Right lobe of liver (tissue), 6 donors: ENCODE results near the gene TCL1B. TPM values are rescaled to one million over a fixed set of nuclear protein-coding genes. Genes with fewer than 3 reads are reported as not detected.

Experiments
- ATAC-seq, 4 donors: fragments of 200-7000 bp; cut with Tn5 transposase; one replicate each; pipeline ENCODE4 v1.9.1; 2020; ENCODE audit warnings: mild to moderate bottlenecking in 4 of 4, moderate library complexity in 4 of 4
- DNase-seq, 3 donors: peaks; one replicate each; pipeline ENCODE4 v3.0.0-alpha.2; 2020
- H3K27ac ChIP-seq, 3 donors: fragments of 200-600 bp; one replicate each; pipeline ENCODE4 v1.8.0; 2022
- H3K27me3 ChIP-seq, 2 donors: fragments of 200-600 bp; one replicate each; pipeline ENCODE4 v1.8.0; 2022
- H3K36me3 ChIP-seq, 4 donors: fragments of 200-600 bp; sonication (generic) in 1 of 4; one replicate each; pipeline versions ENCODE4 v1.5.1 to v1.8.0; 2017 to 2022; ENCODE audit warnings: control low read depth in 1 of 4
- H3K4me1 ChIP-seq, 4 donors: fragments of 200-600 bp; sonication (generic) in 1 of 4; one replicate each; pipeline versions ENCODE4 v1.5.1 to v1.8.0; 2017 to 2022; ENCODE audit warnings: control low read depth in 1 of 4
- H3K4me3 ChIP-seq, 3 donors: fragments of 200-600 bp; one replicate each; pipeline ENCODE4 v1.8.0; 2022
- H3K9me3 ChIP-seq, 4 donors: fragments of 200-600 bp; sonication (generic) in 1 of 4; one replicate each; pipeline versions ENCODE4 v1.5.1 to v1.8.0; 2017 to 2022; ENCODE audit warnings: control low read depth in 1 of 4
- POLR2A ChIP-seq: fragments of 450-650 bp; IDR thresholded peaks from one replicate; pipeline ENCODE4 v1.6.1; 2017; ENCODE audit warnings: antibody characterized with exemption, mild to moderate bottlenecking
- WGBS: methylation state at CpG from one replicate; pipeline ENCODE4 v1.1.6; 2018; ENCODE audit warnings: low coverage, low lambda C conversion rate; ENCODE audit not compliant: insufficient coverage; ENCODE audit errors: missing lambda C conversion rate; 5-methylcytosine and 5-hydroxymethylcytosine counted together
- intact Hi-C, 2 donors: fragments of 100-400 bp; cut with DNase I; formaldehyde crosslinking; loops; one replicate each; pipeline versions ENCODE4 v1.11.2 to v1.14.1; 2022
- total RNA-seq, 6 experiments: library from RNA; depleted of rRNA in 2 of 6; stranded (reverse); fragments of >200 nt in 2 of 6; fragmentation: NEBNext Ultra II Directional in 3 of 6; extraction: Animal tissue kit (Norgen Biotek cat#: 25700) in 3 of 6; gene quantifications; one replicate each; pipeline versions ENCODE4 v1.1.0 to v1.2.4, GENCODE V29; 2016 to 2023
- TF ChIP-seq, protein P1 (sequence below), 4 donors: fragments of 200-600 bp in 3 of 4; fragments of 450-650 bp in 1 of 4; IDR thresholded peaks; one replicate each; pipeline versions ENCODE4 v1.5.1 to v1.8.0; 2016 to 2022; ENCODE audit warnings: antibody characterized with exemption in 4 of 4, mild to moderate bottlenecking in 2 of 4
- donor health status: DM: no; HTN: yes; CAD: no.
- donor health status: DM: no; HTN: no; CAD: no.
- donor health status: DM: no; HTN: no; CAD: no.
- donor health status: DM: no; HTN: yes; CAD: no.
- donor health status: DM: no; HTN: yes; CAD: no.

The TCL1B gene
- total RNA-seq, 6 experiments from 2014 or later: not detected

GRCh38 chr14:95686935-95687334 lies 709 bp downstream of the TCL1B start:
- Histone ChIP-seq H3K9me3 (no peaks in the 10 kb centered on the region), H3K27me3 (no peaks in the 10 kb centered on the region), H3K27ac (no peak overlapping the region), H3K4me3 (no peak overlapping the region), H3K4me1 (no peaks in the 10 kb centered on the region), H3K36me3 (no peaks in the 10 kb centered on the region)
- no peak for ATAC-seq
- DNase-seq: no peak
- TF ChIP-seq, protein P1, sequence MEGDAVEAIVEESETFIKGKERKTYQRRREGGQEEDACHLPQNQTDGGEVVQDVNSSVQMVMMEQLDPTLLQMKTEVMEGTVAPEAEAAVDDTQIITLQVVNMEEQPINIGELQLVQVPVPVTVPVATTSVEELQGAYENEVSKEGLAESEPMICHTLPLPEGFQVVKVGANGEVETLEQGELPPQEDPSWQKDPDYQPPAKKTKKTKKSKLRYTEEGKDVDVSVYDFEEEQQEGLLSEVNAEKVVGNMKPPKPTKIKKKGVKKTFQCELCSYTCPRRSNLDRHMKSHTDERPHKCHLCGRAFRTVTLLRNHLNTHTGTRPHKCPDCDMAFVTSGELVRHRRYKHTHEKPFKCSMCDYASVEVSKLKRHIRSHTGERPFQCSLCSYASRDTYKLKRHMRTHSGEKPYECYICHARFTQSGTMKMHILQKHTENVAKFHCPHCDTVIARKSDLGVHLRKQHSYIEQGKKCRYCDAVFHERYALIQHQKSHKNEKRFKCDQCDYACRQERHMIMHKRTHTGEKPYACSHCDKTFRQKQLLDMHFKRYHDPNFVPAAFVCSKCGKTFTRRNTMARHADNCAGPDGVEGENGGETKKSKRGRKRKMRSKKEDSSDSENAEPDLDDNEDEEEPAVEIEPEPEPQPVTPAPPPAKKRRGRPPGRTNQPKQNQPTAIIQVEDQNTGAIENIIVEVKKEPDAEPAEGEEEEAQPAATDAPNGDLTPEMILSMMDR (IDR thresholded peaks at IDR 0.05): no peak
- TF ChIP-seq POLR2A: no peak
- 26% methylated on average over 2 of the region's 2 CpGs for WGBS
- intact Hi-C loops: loop anchor here in 1 of 2 donors (10.0 kb wide), 1 partner anchor 122 kb away; no protein-coding TSS in a partner anchor

GRCh38 chr14:95689441-95689840 lies 3.2 kb downstream of the TCL1B start:
- intact Hi-C loops: loop anchor here in 1 of 2 donors (10.0 kb wide), 1 partner anchor 125 kb away; no protein-coding TSS in a partner anchor
- H3K27ac ChIP-seq: no peak overlapping the region
- WGBS: 23% methylated on average over 5 of the region's 5 CpGs
- H3K36me3 ChIP-seq: no peaks in the 10 kb centered on the region
- TF ChIP-seq, protein P1 (IDR thresholded peaks at IDR 0.05): no peak
- no peak for TF ChIP-seq POLR2A
- H3K4me3 ChIP-seq: no peak overlapping the region
- H3K4me1 ChIP-seq: no peaks in the 10 kb centered on the region
- DNase-seq (no peak), ATAC-seq (no peak)
- H3K27me3 ChIP-seq: no peaks in the 10 kb centered on the region
- no peaks in the 10 kb centered on the region for H3K9me3 ChIP-seq

GRCh38 chr14:95690815-95691214 lies 4.6 kb downstream of the TCL1B start:
- DNase-seq: no peak
- no peak for ATAC-seq
- H3K4me1 ChIP-seq: no peaks in the 10 kb centered on the region
- H3K36me3 ChIP-seq: no peaks in the 10 kb centered on the region
- H3K27ac ChIP-seq: no peak overlapping the region
- TF ChIP-seq POLR2A: no peak
- TF ChIP-seq, protein P1 (IDR thresholded peaks at IDR 0.05): no peak
- intact Hi-C loops: no loop called here
- H3K4me3 ChIP-seq: no peak overlapping the region
- no peaks in the 10 kb centered on the region for H3K9me3 ChIP-seq
- no peaks in the 10 kb centered on the region for H3K27me3 ChIP-seq
- WGBS: no CpG with 5 or more reads among the region's 10 CpGs

DNA sequence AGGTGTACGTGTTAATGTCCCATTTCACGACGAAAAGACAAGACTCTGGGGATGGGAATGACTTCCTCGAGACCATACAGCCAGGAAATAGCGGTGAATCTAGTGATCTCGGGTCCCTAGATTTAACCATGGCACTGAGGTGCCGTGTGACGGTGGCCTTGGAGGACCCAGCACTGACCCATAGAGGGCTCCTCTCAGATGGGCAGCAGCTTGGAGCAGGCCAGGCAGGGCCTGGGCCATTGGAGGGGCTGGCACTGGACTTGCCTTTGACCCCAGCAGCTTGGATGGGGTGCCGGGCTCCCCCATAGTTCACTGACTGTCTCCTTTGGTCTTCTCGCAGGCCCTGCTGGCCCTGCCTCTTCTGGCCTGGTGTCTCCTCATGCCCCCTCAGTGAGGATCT lies 5.4 kb downstream of the TCL1B start:
- no peak overlapping the region for H3K4me3 ChIP-seq
- no peak overlapping the region for H3K27ac ChIP-seq
- intact Hi-C loops: no loop called here
- no peaks in the 10 kb centered on the region for H3K4me1 ChIP-seq
- H3K36me3 ChIP-seq: no peaks in the 10 kb centered on the region
- ATAC-seq: no peak
- no peak for DNase-seq
- WGBS: 85% methylated on average over 7 of the region's 10 CpGs
- H3K9me3 ChIP-seq: no peaks in the 10 kb centered on the region
- H3K27me3 ChIP-seq: no peaks in the 10 kb centered on the region
- no peak for TF ChIP-seq POLR2A
- TF ChIP-seq, protein P1 (IDR thresholded peaks at IDR 0.05): no peak

DNA sequence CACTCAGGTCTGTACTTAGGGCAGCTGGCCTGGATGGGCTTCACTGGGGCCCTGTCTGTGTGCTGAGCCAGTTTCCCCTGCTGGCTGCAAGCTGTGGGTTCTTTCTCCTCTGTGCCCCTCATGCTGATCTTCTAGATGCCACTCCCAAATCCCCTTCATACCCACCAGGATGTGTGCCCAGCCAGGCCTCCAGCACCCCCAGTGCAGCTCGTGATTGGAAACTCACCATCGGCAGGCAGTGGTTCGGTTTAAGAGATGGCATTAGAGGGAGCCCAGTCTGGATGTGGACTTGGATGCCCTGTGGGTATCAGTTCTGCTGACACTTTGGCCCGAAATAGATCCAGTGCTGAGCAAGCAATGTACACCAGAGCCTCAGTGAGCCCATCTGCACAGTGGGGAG lies 5.9 kb downstream of the TCL1B start:
- DNase-seq (no peak), ATAC-seq (no peak)
- no peak for TF ChIP-seq POLR2A
- TF ChIP-seq, protein P1 (IDR thresholded peaks at IDR 0.05): no peak
- Histone ChIP-seq H3K4me1 (no peaks in the 10 kb centered on the region), H3K36me3 (no peaks in the 10 kb centered on the region), H3K9me3 (no peaks in the 10 kb centered on the region), H3K4me3 (no peak overlapping the region), H3K27ac (no peak overlapping the region), H3K27me3 (no peaks in the 10 kb centered on the region)
- WGBS: no CpG with 5 or more reads among the region's 4 CpGs
- intact Hi-C loops: no loop called here
